NCI-H460 (cell line): Measurements from ENCODE around the gene PRDM16. TPM values are rescaled to one million over a fixed set of nuclear protein-coding genes. Genes with fewer than 3 reads are reported as not detected.

Experiments used
- DNase-seq: peaks from one replicate; pipeline ENCODE4 v3.0.0-alpha.2; 2016; ENCODE audit warnings: low read depth; ENCODE audit errors: extremely low read depth
- total RNA-seq: library from RNA; depleted of rRNA; stranded (reverse); fragments of >200 nt; shearing (Covaris generic); gene quantifications from 2 replicates; pipeline ENCODE4 v1.2.3, GENCODE V29; 2014

Gene PRDM16
- total RNA-seq, 1 experiment from 2014 or later, result 2.2 TPM

DNA sequence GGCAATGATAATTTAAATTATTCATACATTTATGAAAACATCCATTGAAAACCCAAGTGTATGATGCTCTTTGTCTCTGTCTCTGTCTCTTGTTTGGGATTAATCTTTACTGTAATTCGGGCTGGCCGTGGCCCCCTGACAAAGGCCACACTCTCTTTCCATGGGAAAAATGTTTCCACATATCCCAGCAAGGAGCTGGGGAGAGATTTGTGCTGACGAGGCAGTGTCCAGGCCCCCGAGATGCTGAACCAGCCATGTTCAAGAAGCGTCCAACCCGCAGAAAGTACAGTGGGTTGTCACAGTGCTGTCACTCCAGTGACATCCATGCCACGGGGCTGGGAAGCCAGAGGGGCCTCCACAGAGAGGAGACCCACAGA, 147.0 kb downstream of the PRDM16 start:
- DNase-seq, result no peak

DNA sequence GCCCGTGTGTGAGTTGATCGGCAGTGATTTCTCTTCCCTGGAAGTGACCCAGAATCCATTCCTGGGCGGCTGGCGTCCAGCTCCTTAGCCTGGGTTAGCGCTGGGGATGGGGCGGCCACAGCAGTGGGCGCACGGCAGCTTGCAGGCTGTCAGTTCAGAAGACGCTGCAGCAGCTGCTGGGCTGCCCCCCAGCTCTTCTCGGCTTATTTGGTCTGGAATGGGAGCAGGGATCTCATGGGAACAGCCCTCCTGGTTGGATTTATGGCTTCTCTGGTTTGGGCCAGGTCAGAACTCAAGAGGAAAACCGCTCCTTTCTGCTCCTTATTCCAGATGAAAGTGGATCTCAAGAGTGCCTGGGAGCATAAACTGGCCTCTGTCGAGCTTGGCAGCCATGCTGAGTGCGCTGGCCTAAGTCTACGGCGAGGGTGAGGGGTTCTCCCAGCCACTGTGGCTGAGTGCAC, 148.2 kb downstream of the PRDM16 start:
- no peak for DNase-seq

GRCh38 chr1:3217979-3218679, 149.1 kb downstream of the PRDM16 start:
- no peak for DNase-seq

- no peak for DNase-seq
Observed at GRCh38 chr1:3219005-3219790, 150.2 kb downstream of the PRDM16 start.

- DNase-seq, result no peak
Observed at GRCh38 chr1:3219791-3220467, 150.9 kb downstream of the PRDM16 start.

DNA sequence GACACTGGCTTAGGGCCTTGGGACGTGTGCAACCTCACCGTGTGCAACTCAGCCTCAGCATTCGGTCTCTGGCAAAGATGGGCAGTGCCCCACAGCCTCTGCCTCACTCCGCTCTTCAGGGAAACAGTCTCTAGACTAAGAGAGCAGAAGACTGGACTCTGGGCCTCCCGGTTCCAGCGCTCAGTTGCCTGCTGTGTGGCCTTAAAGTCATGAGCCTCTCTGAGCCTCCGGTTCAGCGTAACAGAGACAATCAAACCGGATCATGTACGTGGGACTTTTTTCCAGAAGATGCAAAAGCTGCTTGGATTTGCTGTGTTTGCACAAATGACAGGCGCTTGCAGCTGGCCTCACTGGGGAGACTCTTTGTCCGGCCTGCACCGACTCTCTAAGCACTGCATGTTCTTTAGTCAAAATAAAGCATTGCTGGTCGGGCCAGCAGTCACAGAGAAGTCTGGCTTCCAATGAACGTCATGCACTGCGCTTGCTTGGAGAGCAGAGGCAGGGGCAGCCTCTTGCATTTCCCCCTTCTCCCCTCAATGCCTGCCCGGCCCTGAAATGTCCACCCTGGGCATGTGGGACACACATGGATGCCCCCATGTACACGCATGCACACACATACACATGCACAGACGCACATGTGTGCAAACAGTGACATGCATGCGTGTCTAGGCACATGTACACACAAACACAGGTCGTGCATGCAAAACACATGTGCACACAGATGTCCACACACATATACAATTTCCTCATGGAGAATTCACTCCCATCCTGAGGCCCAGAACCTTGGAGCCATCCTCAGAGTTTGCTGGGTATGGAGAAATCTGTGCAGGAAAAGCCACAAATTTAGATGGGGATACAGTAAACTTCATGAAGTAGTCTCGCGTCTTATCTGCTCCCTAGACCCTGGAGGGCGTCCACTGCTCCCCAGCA, 152.4 kb downstream of the PRDM16 start:
- no peak for DNase-seq

GRCh38 chr1:3222042-3222692, 153.2 kb downstream of the PRDM16 start:
- DNase-seq, result no peak

DNA sequence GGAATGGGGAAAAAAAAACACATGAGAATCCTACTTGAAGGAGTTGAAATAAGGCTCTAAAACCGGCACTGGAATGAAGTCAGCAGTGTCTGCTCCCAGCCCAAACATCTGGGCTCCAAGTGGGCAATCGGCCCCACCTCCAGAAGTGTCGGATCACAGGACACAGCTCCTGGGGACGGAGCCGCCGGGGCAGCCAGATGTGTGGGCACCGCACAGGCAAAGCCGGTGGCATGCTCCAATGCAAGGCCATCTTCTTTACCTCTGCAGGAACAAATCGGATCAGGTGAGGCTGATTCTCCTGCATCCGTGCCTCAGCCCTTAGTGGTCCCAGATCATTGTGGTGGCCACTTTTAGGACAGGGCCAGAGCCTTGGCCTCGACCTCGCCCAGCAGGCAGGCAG, 156.7 kb downstream of the PRDM16 start:
- no peak for DNase-seq

- DNase-seq, result no peak
Observed at GRCh38 chr1:3226191-3226590, 157.2 kb downstream of the PRDM16 start.

DNA sequence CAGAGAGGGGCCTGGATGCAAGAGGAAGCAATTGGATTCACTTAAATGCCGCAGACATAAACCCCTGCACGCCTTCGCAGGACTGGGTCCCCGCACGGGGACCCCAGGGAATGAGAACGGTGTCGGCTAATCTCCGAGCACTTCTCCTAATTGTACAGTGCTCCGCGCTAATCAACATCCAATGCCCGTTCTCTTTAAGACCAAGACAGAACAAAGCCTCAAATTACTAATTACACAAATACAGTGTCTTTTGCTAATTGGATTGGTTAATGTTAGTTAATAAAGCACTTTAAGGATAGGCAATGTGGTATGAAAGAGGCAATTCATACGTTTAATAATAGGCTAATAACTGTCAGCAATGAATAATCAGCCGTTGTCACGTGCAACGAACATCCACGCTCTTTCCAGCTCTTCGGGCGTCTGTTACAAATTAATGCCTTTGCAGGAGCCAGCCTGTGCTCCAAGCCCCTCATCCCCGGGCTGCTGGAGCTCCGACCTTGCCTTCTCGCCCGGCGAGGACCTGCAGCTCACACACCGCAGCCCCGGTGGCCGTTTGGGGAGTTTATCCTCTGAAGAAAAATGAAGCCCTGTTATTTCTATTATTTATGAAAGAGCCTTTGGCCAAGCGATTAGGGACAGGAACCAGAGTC, 157.8 kb downstream of the PRDM16 start:
- no peak for DNase-seq

GRCh38 chr1:3227351-3227704, 158.3 kb downstream of the PRDM16 start:
- DNase-seq, result no peak

- DNase-seq, result no peak
Observed at GRCh38 chr1:3227893-3228292, 158.9 kb downstream of the PRDM16 start.

DNA sequence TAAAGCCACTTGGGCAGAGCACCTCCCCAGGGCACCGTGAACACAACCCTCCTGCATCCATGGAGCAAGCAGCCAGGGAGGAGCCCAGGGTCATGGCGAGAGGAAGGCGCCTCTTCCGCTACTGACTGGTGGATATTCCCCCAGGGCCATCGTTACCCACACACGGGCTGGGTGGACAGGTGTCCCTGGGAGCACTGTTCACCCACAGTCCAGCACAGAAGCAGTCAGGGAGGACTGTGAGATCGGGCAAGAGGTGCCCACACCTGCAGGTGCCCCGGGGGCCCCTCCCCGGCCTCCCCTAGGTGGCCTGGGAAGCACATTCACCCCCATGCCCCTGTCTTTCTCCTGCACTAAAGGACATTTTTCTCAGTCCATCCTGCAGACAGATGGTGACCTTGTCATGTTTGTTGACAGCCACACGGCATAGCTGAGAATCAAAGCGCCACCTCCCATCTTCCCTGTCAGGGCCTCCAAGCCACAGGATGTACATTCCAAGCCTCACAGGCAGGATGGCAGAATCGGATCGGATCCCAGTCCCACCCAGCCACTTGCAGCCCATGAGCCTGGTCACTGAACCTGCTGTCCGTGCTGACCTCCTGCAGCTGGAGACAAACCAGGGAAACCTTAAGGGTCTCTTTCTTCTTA, 160.2 kb downstream of the PRDM16 start:
- no peak for DNase-seq

GRCh38 chr1:3230553-3230952, 161.6 kb downstream of the PRDM16 start:
- DNase-seq, result no peak

GRCh38 chr1:3231245-3231644, 162.2 kb downstream of the PRDM16 start:
- DNase-seq, result no peak

DNA sequence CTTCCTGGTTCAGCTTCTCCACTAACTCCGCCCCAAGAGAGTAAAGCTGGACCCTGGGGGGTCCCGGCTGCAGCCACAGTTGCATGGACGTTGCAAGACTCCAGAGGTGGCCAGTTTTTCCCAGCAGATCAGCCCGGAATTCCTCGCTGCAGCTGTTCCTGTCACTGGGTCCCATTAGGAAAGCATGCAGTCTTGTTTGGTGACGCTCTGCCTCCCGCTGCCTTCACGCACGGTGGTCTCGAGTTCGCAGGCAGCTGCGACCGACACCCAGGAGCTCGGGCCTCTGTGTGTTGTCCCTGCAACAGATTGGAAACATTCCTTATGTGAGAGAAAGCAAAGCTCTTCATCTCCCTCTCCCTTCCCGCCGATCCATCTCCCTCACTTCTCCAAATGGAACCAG, 162.8 kb downstream of the PRDM16 start:
- DNase-seq, result no peak

DNA sequence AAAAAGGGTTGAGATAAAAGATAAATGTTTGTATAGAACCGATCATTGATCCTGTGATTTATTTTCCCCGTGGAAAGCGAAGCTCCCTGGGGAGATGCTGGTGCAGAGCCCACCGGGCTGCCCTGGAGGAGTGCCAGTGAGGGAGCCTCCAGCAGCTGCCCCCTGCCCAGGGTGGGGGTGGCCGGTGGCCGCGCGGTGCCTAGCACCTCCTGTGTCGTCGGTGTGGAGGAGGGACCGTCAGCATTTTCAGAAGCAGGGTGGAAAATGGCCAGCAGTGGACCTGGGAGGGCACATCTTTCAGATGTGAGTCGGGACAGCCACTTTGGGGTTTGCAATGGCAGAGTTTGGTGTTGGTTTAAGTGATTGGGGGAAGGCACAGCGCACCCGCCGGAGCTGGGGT, 164.0 kb downstream of the PRDM16 start:
- no peak for DNase-seq

DNA sequence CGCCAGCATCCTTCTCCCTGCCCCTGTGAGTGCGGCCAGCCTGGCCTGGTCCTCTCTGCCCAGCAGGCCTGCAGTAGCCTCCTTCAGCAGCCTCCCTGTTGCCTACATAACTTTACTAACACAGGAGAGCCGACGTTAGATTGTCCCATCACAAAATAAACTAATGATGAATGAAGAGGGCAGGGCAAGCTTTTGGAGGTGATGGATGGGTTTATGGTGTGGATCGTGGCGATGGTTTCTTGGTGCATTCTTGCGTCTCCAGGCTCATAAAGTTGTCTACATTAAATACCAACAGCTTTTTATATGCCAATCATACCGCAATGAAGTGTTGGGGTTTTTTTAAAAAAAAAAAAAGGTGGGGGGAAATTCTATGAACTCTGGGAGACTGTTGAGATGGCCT, 164.5 kb downstream of the PRDM16 start:
- no peak for DNase-seq

GRCh38 chr1:3234281-3234680, 165.3 kb downstream of the PRDM16 start:
- DNase-seq, result no peak
